ENCODE results near the gene C1orf21. TPM values are rescaled to one million over a fixed set of nuclear protein-coding genes. Genes with fewer than 3 reads are reported as not detected.

C1orf21 gene
- total RNA-seq, 1 donor = 17.0 TPM

GRCh38 chr1:184476187-184476586 lies 89.4 kb downstream of the C1orf21 start:
- no peak overlapping the region for H3K4me3 ChIP-seq (ENCODE audit: insufficient read depth, low read length)
- DNase-seq (ENCODE audit: insufficient read length, low spot score, missing footprints) = no peak
- no peak for TF ChIP-seq CTCF (IDR thresholded peaks at IDR 0.05; ENCODE audit: extremely low read depth, low read depth, low read length)

GRCh38 chr1:184479435-184480167 lies 92.8 kb downstream of the C1orf21 start:
- no peak overlapping the region for H3K4me3 ChIP-seq (ENCODE audit: insufficient read depth, low read length)
- no peak overlapping the region for H3K4me2 ChIP-seq (ENCODE audit: insufficient read depth, low read length)
- H3K36me3 ChIP-seq (ENCODE audit: insufficient read depth, low read length) = no peaks in the 10 kb centered on the region
- no peaks in the 10 kb centered on the region for H4K20me1 ChIP-seq (ENCODE audit: insufficient read depth, low read length)
- H3K79me2 ChIP-seq (ENCODE audit: insufficient read depth, low read length) = no peaks in the 10 kb centered on the region
- no peak overlapping the region for H2AFZ ChIP-seq (ENCODE audit: low read length)
- no peak overlapping the region for H3K27ac ChIP-seq (ENCODE audit: low read depth, low read length)
- peaks cover 11% of the 10 kb centered on the region for H3K4me1 ChIP-seq (ENCODE audit: insufficient read depth, low read length)
- no peak for DNase-seq (ENCODE audit: insufficient read length, low spot score, missing footprints)
- no peaks in the 10 kb centered on the region for H3K27me3 ChIP-seq (ENCODE audit: insufficient read depth, low read length)
- peaks cover 9% of the 10 kb centered on the region for H3K9me3 ChIP-seq (ENCODE audit: low read depth, low read length)
- TF ChIP-seq CTCF (IDR thresholded peaks at IDR 0.05; ENCODE audit: extremely low read depth, low read depth, low read length) = no peak

More at GRCh38 chr1:184476187-184476586, 89.4 kb downstream of the C1orf21 start:
- Histone ChIP-seq H2AFZ (ENCODE audit: low read length) (no peak overlapping the region), H4K20me1 (ENCODE audit: insufficient read depth, low read length) (no peaks in the 10 kb centered on the region), H3K79me2 (ENCODE audit: insufficient read depth, low read length) (no peaks in the 10 kb centered on the region), H3K36me3 (ENCODE audit: insufficient read depth, low read length) (no peaks in the 10 kb centered on the region), H3K27me3 (ENCODE audit: insufficient read depth, low read length) (no peaks in the 10 kb centered on the region), H3K9me3 (ENCODE audit: low read depth, low read length) (peaks cover 14% of the 10 kb centered on the region), H3K4me1 (ENCODE audit: insufficient read depth, low read length) (no peaks in the 10 kb centered on the region), H3K27ac (ENCODE audit: low read depth, low read length) (no peak overlapping the region), H3K4me2 (ENCODE audit: insufficient read depth, low read length) (no peak overlapping the region)

- DNase-seq (ENCODE audit: insufficient read length, low spot score, missing footprints) = no peak
- TF ChIP-seq CTCF (IDR thresholded peaks at IDR 0.05; ENCODE audit: extremely low read depth, low read depth, low read length) = no peak
- Histone ChIP-seq H3K4me2 (ENCODE audit: insufficient read depth, low read length) (no peak overlapping the region), H3K36me3 (ENCODE audit: insufficient read depth, low read length) (no peaks in the 10 kb centered on the region), H4K20me1 (ENCODE audit: insufficient read depth, low read length) (no peaks in the 10 kb centered on the region), H3K79me2 (ENCODE audit: insufficient read depth, low read length) (peaks cover 3% of the 10 kb centered on the region), H3K4me3 (ENCODE audit: insufficient read depth, low read length) (no peak overlapping the region), H3K27me3 (ENCODE audit: insufficient read depth, low read length) (no peaks in the 10 kb centered on the region), H2AFZ (ENCODE audit: low read length) (no peak overlapping the region), H3K9me3 (ENCODE audit: low read depth, low read length) (no peaks in the 10 kb centered on the region), H3K4me1 (ENCODE audit: insufficient read depth, low read length) (peaks cover 18% of the 10 kb centered on the region), H3K27ac (ENCODE audit: low read depth, low read length) (no peak overlapping the region)
Observed at GRCh38 chr1:184480736-184481135, 93.9 kb downstream of the C1orf21 start.

GRCh38 chr1:184482136-184482535 lies 95.3 kb downstream of the C1orf21 start:
- Histone ChIP-seq H3K36me3 (ENCODE audit: insufficient read depth, low read length) (no peaks in the 10 kb centered on the region), H3K4me1 (ENCODE audit: insufficient read depth, low read length) (peaks cover 21% of the 10 kb centered on the region), H4K20me1 (ENCODE audit: insufficient read depth, low read length) (no peaks in the 10 kb centered on the region), H3K27ac (ENCODE audit: low read depth, low read length) (no peak overlapping the region), H3K9me3 (ENCODE audit: low read depth, low read length) (no peaks in the 10 kb centered on the region), H3K4me3 (ENCODE audit: insufficient read depth, low read length) (no peak overlapping the region), H3K27me3 (ENCODE audit: insufficient read depth, low read length) (no peaks in the 10 kb centered on the region), H2AFZ (ENCODE audit: low read length) (no peak overlapping the region), H3K4me2 (ENCODE audit: insufficient read depth, low read length) (no peak overlapping the region), H3K79me2 (ENCODE audit: insufficient read depth, low read length) (peaks cover 14% of the 10 kb centered on the region)
- TF ChIP-seq CTCF (IDR thresholded peaks at IDR 0.05; ENCODE audit: extremely low read depth, low read depth, low read length) = no peak
- DNase-seq (ENCODE audit: insufficient read length, low spot score, missing footprints) = no peak
